Hepatic stellate cell (primary cell): ENCODE results near the gene NFKB2.

ENCODE experiments used
- DNase-seq: peaks from one replicate; pipeline ENCODE4 v3.0.0; 2011; ENCODE audit warnings: low spot score

NFKB2 gene

GRCh38 chr10:102394801-102395399 is 605 bp upstream of the NFKB2 start:
- DNase-seq, result no peak

DNA sequence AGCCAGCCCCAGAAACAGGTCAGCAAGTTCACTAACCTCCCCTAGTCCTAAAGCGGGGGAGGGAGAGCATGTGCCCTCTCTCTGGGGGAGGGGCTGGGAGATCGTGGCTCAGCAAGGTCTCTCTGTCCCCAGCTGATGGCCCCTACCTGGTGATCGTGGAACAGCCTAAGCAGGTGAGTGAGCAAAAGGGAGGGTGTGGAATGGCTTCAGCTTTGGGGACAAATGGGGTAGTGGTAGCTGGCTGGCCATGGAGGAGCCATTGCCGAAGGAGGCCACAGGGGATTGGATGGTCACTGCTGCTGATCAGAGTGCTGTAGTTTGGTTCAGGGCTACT is 779 bp downstream of the NFKB2 start:
- no peak for DNase-seq

GRCh38 chr10:102396730-102397151 is 1.2 kb downstream of the NFKB2 start:
- DNase-seq, result no peak

- no peak for DNase-seq
Observed at GRCh38 chr10:102397222-102398171, 2.0 kb downstream of the NFKB2 start.

DNA sequence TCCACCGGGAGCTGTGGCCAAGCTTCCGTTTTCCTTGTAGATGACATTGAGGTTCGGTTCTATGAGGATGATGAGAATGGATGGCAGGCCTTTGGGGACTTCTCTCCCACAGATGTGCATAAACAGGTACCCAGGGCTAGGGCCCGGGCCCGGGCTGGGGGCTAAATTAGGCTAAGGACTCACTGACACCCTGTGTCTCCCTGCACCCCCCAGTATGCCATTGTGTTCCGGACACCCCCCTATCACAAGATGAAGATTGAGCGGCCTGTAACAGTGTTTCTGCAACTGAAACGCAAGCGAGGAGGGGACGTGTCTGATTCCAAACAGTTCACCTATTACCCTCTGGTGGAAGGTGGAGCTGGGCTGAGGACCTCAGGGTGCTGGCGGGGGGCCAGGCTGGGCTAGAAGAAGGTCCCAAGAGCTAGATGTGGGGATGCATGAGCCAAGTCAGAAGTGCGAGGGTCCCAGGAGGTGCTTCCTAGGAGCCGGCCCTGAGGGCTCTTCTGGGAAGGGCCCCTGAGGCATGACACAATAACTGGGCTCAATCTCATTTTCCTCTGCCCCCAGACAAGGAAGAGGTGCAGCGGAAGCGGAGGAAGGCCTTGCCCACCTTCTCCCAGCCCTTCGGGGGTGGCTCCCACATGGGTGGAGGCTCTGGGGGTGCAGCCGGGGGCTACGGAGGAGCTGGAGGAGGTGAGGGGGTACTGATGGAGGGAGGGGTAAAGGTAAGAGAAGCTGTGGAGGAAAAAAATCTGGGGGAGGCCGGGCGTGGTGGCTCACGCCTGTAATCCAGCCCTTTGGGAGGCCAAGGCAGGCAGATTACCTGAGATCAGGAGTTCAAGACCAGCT is 2.9 kb downstream of the NFKB2 start:
- DNase-seq, result no peak

GRCh38 chr10:102399217-102400021 is 3.9 kb downstream of the NFKB2 start:
- peak; percentile 94 for DNase-seq

- DNase-seq, result no peak
Observed at GRCh38 chr10:102400076-102400475, 4.6 kb downstream of the NFKB2 start.

DNA sequence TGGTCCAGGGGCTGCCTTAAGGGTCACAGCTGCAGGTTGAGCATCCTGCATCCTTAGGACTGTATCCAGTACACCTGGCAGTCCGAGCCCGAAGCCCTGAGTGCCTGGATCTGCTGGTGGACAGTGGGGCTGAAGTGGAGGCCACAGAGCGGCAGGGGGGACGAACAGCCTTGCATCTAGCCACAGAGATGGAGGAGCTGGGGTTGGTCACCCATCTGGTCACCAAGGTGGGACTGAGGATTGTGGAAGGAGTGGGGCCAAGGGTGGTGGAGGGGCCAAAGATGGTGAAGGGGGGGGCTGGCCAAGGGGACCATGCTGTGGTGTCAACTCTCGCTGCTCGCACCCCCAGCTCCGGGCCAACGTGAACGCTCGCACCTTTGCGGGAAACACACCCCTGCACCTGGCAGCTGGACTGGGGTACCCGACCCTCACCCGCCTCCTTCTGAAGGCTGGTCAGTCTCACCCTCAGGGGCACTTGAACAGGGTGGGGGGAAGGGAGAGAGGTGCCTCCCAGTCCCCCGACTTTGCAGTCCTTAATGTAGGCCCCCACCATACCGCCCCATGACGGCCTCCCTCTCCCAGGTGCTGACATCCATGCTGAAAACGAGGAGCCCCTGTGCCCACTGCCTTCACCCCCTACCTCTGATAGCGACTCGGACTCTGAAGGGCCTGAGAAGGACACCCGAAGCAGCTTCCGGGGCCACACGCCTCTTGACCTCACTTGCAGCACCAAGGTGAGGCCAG is 5.3 kb downstream of the NFKB2 start:
- no peak for DNase-seq

- no peak for DNase-seq
Observed at GRCh38 chr10:102401342-102401654, 5.8 kb downstream of the NFKB2 start.

- peak; percentile 53 for DNase-seq
Observed at GRCh38 chr10:102401735-102402511, 6.4 kb downstream of the NFKB2 start.

- DNase-seq, result no peak
Observed at GRCh38 chr10:102402512-102402896, 7.0 kb downstream of the NFKB2 start.

DNA sequence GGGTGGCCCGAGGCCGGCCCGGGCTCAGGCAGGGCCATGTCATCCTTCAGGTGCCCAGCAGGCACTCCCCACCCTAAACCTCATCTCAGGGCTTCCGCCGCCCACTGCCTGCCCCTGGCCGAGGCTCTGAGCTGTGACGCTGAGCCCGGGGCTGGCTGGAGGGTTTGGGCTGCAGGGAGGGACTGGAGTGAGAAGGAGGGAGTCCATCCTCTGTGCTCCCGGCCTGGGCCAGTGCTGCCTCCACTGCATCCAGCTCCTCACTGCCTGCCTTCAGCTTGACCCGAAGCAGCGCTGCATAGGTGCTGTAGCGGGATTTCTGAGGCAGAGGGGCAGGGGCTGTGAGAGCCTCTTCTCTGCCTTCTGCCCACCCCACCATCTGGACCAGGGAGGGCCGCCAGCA is 7.6 kb downstream of the NFKB2 start:
- DNase-seq, result no peak

DNA sequence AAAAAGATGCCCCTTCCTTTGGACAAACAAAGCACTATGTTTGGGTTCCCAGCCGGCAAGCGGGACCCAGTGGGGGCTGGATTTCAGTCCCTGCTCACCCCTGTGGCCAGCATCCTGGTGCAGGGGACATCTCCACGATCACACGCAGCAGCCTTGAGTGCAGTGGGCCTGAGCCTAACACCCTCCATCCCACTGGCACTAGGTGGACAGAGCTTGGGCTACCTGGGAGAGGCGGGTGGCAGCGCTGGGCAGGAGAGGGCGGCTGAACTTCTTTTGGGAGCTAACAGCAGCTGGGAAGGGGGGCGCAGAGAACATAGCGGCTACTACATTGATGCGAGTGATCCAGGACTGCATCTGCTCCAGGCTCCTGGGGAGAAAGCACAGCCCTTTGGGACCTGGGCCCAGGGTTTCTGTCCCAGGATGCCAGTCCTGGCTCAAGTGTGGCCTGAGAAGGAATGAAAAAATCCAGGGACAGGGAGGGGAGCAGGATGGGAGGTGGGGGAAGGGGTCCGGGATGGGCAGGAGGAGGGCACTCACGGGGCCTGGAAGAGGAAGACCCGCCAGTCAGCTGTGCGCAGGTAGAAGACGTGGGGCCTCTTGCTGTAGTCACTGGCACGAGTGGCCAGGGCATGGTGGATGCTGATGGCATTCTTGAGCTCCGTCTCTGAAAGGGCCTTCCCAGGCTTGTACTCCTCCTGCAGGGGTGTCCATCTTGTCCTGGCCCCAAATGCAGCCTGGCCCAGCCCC is 9.0 kb downstream of the NFKB2 start:
- no peak for DNase-seq

- no peak for DNase-seq
Observed at GRCh38 chr10:102405108-102405571, 9.6 kb downstream of the NFKB2 start.

GRCh38 chr10:102405632-102406031 is 10.1 kb downstream of the NFKB2 start:
- no peak for DNase-seq

- DNase-seq, result no peak
Observed at GRCh38 chr10:102406815-102407214, 11.3 kb downstream of the NFKB2 start.

DNA sequence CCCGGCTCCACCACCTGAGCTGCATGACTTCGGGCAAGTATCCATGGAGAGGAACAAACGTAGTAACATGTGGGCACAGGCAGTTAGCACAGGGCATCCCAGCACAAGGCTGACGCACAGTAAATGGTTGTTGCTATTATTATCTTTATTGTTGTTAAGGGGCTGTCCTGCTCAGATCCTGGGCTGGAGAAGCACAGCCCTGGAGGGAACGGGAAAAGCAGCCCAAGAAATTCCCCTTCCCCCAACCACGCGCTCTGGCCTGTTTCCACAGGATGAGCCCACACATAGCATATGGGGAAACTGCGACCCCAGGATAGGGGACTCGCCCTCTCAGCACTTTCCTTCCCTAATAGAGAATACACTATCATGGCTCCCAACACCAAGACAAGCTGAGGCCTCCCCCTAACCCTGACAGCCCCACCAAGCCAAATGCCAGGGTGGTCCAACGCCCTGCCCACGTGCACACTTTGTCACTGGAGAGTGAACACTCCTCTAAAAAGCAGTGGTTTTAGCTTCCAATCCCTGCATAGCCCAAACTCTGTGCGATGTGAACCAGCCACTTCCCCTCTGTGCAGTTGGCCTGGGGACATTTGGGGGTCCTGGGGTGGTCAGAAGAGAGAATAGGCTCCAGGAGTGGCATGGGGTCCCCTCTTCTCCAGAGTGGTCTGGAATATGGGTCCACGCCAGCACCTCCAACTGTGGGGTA is 12.1 kb downstream of the NFKB2 start:
- no peak for DNase-seq

- DNase-seq, result no peak
Observed at GRCh38 chr10:102408131-102408727, 12.7 kb downstream of the NFKB2 start.
